Endothelial cell of umbilical vein (primary cell): ENCODE data around the gene ADAM22. TPM values are rescaled to one million over a fixed set of nuclear protein-coding genes. Genes with fewer than 3 reads are reported as not detected.

Experiments used
- BruUV-seq: library from RNA; stranded (reverse); fragments of 400-500 nt; replicated peaks from 2 replicates; lab custom pipeline; 2021; lab: Mats Ljungman, UMichigan
- CTCF ChIA-PET: fragments of 300-600, 350-600 bp; sonication (Branson Sonifier 250); formaldehyde crosslinking; loops from one replicate; lab custom pipeline; 2021; ENCODE audit warnings: antibody characterized with exemption, inconsistent platforms; lab: Charles Lee
- POLR2A ChIA-PET: fragments of 300-600, 350-600 bp; sonication (Branson Sonifier 250); formaldehyde crosslinking; loops from one replicate; lab custom pipeline; 2021; ENCODE audit warnings: antibody characterized with exemption, inconsistent platforms; lab: Charles Lee
- DNase-seq: peaks from one replicate; pipeline ENCODE4 v3.0.0-alpha.2; 2011; ENCODE audit warnings: low read depth, low spot score
- FAIRE-seq: peaks from 2 replicates; lab custom pipeline; 2011; peaks lifted over from hg19 to GRCh38; lab: Jason Lieb, UNC
- H2AFZ ChIP-seq: 2 replicates; pipeline ENCODE4 v1.6.0; 2012; ENCODE audit warnings: low read depth, low read length, control low read depth, inconsistent platforms
- H3K27ac ChIP-seq: 2 replicates; pipeline ENCODE4 v1.5.1; 2011; ENCODE audit warnings: low read depth, mild to moderate bottlenecking, control low read depth, low read length, moderate library complexity; ENCODE audit not compliant: insufficient read depth
- H3K27me3 ChIP-seq, 2 experiments: 2 replicates each; pipeline versions ENCODE4 v1.6.0 to v1.6.1; 2011; ENCODE audit warnings: low read length in 2 of 2, mixed read lengths in 1 of 2; ENCODE audit not compliant: control insufficient read depth in 2 of 2, insufficient read depth in 2 of 2
- H3K36me3 ChIP-seq, 2 experiments: 2 replicates in 1 of 2; 3 replicates in 1 of 2; pipeline ENCODE4 v1.5.1; 2011; ENCODE audit warnings: low read length in 2 of 2, mild to moderate bottlenecking in 1 of 2, moderate library complexity in 1 of 2; ENCODE audit not compliant: control insufficient read depth in 2 of 2, insufficient read depth in 2 of 2; ENCODE audit errors: extremely low read depth in 1 of 2
- H3K4me1 ChIP-seq: 3 replicates; pipeline ENCODE4 v1.5.1; 2011; ENCODE audit warnings: mild to moderate bottlenecking, low read length; ENCODE audit not compliant: control insufficient read depth, insufficient read depth; ENCODE audit errors: extremely low read depth
- H3K4me2 ChIP-seq: 2 replicates; pipeline ENCODE4 v1.6.1; 2011; ENCODE audit warnings: low read length, control low read depth, mixed read lengths; ENCODE audit not compliant: insufficient read depth
- H3K4me3 ChIP-seq, 3 experiments: fragments of 200-600 bp in 1 of 3; sonication (generic), shearing (Covaris generic) in 1 of 3; replicated peaks in 1 of 3; 2 replicates each; pipeline ENCODE4 v1.5.1; 2011 to 2016; ENCODE audit warnings: control low read depth in 3 of 3, low read length in 3 of 3, mild to moderate bottlenecking in 2 of 3, inconsistent platforms in 1 of 3, low read depth in 1 of 3, moderate library complexity in 1 of 3; ENCODE audit not compliant: insufficient read depth in 1 of 3
- H3K79me2 ChIP-seq: 2 replicates; pipeline ENCODE4 v1.6.0; 2012; ENCODE audit warnings: low read length, inconsistent platforms; ENCODE audit not compliant: control insufficient read depth, insufficient read depth
- H3K9ac ChIP-seq: replicated peaks from 2 replicates; pipeline ENCODE3; 2011; ENCODE audit warnings: low read length, control low read depth; ENCODE audit not compliant: insufficient read depth; ENCODE audit errors: extremely low read depth
- H3K9me1 ChIP-seq: replicated peaks from 3 replicates; pipeline ENCODE4 v1.6.0; 2011; ENCODE audit warnings: mild to moderate bottlenecking, low read length; ENCODE audit not compliant: control insufficient read depth, insufficient read depth; ENCODE audit errors: extremely low read depth
- H3K9me3 ChIP-seq: replicated peaks from 2 replicates; pipeline ENCODE4 v1.5.1; 2012; ENCODE audit warnings: low read length, inconsistent platforms; ENCODE audit not compliant: control insufficient read depth, insufficient read depth
- H4K20me1 ChIP-seq: replicated peaks from 2 replicates; pipeline ENCODE3; 2011; ENCODE audit warnings: mild to moderate bottlenecking, low read length; ENCODE audit not compliant: control insufficient read depth, insufficient read depth; ENCODE audit errors: extremely low read depth
- EZH2 ChIP-seq: IDR thresholded peaks from 2 replicates; pipeline ENCODE4 v1.6.1; 2012; ENCODE audit warnings: borderline replicate concordance, low read depth, mild to moderate bottlenecking, moderate library complexity, low read length, inconsistent platforms; ENCODE audit not compliant: severe bottlenecking
- FOS ChIP-seq: IDR thresholded peaks from 2 replicates; pipeline ENCODE4 v1.6.1; 2011; ENCODE audit warnings: mild to moderate bottlenecking, low read length, moderate library complexity, borderline replicate concordance; ENCODE audit not compliant: insufficient read depth
- dilution Hi-C: fragments of 300-500 bp; cut with MboI; formaldehyde crosslinking; loops from one replicate; pipeline ENCODE4 v1.15.0; 2019; ENCODE audit warnings: low sequenced_read_pairs; ENCODE audit not compliant: extremely low pct_ligation_motif_present
- intact Hi-C: fragments of 100-400 bp; cut with micrococcal nuclease; formaldehyde crosslinking; loops from one replicate; pipeline ENCODE4 v1.10.0; 2022
- polyA plus RNA-seq, 4 experiments: library from polyadenylated mRNA; depleted of rRNA in 3 of 4; stranded (reverse) in 3 of 4; unstranded in 1 of 4; fragments of >200 nt; gene quantifications; 2 replicates each; pipeline versions ENCODE4 v1.2.1 to v1.2.3, GENCODE V29; 2011 to 2012; ENCODE audit warnings: missing spikeins in 1 of 4
- total RNA-seq: library from RNA; stranded (reverse); gene quantifications from 2 replicates; pipeline ENCODE4 v1.2.3, GENCODE V29; 2021
- TF ChIP-seq, protein P1 (sequence below), 2 donors: IDR thresholded peaks; 1 replicate in 1 of 2; 2 replicates in 1 of 2; pipeline ENCODE4 v1.5.1; 2011; ENCODE audit warnings: low read length in 2 of 2, mild to moderate bottlenecking in 2 of 2, moderate library complexity in 2 of 2, control low read depth in 1 of 2, inconsistent platforms in 1 of 2, low read depth in 1 of 2; ENCODE audit not compliant: insufficient read depth in 1 of 2; ENCODE audit errors: extremely low read depth in 1 of 2
- TF ChIP-seq, protein P2 (sequence below): IDR thresholded peaks from 2 replicates; pipeline ENCODE4 v1.6.1; 2011; ENCODE audit not compliant: insufficient read depth, insufficient read length

Gene ADAM22
- total and polyA plus RNA-seq, 2 donors (not counting 3 experiments of a cell fraction or from before 2014, with no cell fraction given) = 0.33 to 0.53 TPM

DNA sequence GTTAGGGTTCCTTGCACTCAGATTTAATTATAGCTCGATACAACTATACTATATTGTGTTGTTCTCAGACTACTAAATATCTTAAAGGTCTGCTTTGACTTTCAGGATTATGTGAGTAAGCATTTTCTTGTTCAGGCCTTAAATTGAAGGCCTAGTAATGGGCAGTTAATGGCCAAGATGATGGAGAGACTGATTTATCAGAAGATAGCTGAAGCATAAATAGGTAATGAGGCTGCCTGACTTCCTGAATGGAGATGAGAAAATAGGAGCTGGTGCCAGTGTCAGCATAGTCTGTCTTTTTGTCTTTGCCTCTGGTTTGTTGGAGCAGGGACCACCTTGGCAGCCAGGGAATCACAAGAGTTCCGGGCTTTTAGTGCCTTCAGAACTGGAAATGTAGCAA lies 32.2 kb downstream of the ADAM22 start:
- ChIA-PET POLR2A (no interaction called here), CTCF (no interaction called here)
- Histone ChIP-seq H3K27me3 (no peaks in the 10 kb centered on the region), H4K20me1 (no peaks in the 10 kb centered on the region), H3K79me2 (no peaks in the 10 kb centered on the region), H3K4me3 (no peak overlapping the region), H3K27ac (no peak overlapping the region), H3K4me1 (no peaks in the 10 kb centered on the region), H3K4me2 (no peak overlapping the region), H3K36me3 (no peaks in the 10 kb centered on the region), H3K9me3 (no peaks in the 10 kb centered on the region), H3K9me1 (no peaks in the 10 kb centered on the region), H2AFZ (no peak overlapping the region), H3K9ac (no peak overlapping the region)
- intact Hi-C loops = no loop called here
- TF ChIP-seq, protein P1, sequence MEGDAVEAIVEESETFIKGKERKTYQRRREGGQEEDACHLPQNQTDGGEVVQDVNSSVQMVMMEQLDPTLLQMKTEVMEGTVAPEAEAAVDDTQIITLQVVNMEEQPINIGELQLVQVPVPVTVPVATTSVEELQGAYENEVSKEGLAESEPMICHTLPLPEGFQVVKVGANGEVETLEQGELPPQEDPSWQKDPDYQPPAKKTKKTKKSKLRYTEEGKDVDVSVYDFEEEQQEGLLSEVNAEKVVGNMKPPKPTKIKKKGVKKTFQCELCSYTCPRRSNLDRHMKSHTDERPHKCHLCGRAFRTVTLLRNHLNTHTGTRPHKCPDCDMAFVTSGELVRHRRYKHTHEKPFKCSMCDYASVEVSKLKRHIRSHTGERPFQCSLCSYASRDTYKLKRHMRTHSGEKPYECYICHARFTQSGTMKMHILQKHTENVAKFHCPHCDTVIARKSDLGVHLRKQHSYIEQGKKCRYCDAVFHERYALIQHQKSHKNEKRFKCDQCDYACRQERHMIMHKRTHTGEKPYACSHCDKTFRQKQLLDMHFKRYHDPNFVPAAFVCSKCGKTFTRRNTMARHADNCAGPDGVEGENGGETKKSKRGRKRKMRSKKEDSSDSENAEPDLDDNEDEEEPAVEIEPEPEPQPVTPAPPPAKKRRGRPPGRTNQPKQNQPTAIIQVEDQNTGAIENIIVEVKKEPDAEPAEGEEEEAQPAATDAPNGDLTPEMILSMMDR (IDR thresholded peaks at IDR 0.05; ENCODE audit: extremely low read depth in 1 of 2, insufficient read depth in 1 of 2, low read depth in 1 of 2, low read length in 2 of 2) = no peak
- TF ChIP-seq, protein P2, sequence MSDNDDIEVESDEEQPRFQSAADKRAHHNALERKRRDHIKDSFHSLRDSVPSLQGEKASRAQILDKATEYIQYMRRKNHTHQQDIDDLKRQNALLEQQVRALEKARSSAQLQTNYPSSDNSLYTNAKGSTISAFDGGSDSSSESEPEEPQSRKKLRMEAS = no peak
- TF ChIP-seq FOS = no peak
- BruUV-seq = no TSS peak
- DNase-seq = no peak
- dilution Hi-C loops = no loop called here
- FAIRE-seq = no peak

DNA sequence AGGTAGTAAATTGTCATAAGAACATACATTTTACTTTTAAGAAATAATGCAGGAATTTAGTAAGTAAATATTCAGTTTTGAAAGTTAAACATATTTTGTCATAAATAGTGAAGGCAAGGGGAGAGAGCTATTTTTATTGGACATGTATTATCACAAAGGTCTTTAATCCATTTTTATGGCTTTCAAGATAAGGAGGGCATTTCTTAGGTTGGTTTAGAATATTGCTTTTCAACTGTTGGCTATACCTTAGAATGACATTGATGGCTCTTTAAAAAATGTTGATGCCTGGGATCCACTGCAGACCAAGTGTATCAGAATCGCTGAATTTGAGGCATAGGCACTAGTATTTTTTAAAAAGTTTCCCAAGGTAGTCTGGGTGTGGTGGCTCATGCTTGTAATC lies 34.0 kb downstream of the ADAM22 start:
- Histone ChIP-seq H3K9me1 (no peaks in the 10 kb centered on the region), H3K9me3 (no peaks in the 10 kb centered on the region), H3K4me3 (no peak overlapping the region), H3K4me2 (no peak overlapping the region), H3K36me3 (no peaks in the 10 kb centered on the region), H4K20me1 (no peaks in the 10 kb centered on the region), H3K27ac (no peak overlapping the region), H2AFZ (no peak overlapping the region), H3K9ac (no peak overlapping the region), H3K4me1 (no peaks in the 10 kb centered on the region), H3K79me2 (no peaks in the 10 kb centered on the region), H3K27me3 (no peaks in the 10 kb centered on the region)
- dilution Hi-C loops (no loop called here), intact Hi-C loops (no loop called here)
- BruUV-seq = no TSS peak
- no peak for DNase-seq
- POLR2A ChIA-PET = no interaction called here
- no peak for TF ChIP-seq EZH2
- CTCF ChIA-PET = no interaction called here
- no peak for FAIRE-seq
